Thoracic aorta (tissue), 2 donors: ENCODE measurements around the gene CHCHD6. TPM values are rescaled to one million over a fixed set of nuclear protein-coding genes. Genes with fewer than 3 reads are reported as not detected.

Experiments used
- ATAC-seq: fragments of 150-250 bp; one replicate; pipeline ENCODE4 v1.8.0; 2017; ENCODE audit warnings: low read depth; ENCODE audit not compliant: insufficient number of reproducible peaks, low FRiP score
- DNase-seq: peaks from one replicate; pipeline ENCODE4 v3.0.0-alpha.2; 2020; ENCODE audit warnings: low spot score
- H3K27ac ChIP-seq, 2 donors: fragments of 200-600 bp; sonication (generic); 1 replicate in 1 of 2; 2 replicates in 1 of 2; pipeline ENCODE4 v1.5.1; 2016; ENCODE audit warnings: mild to moderate bottlenecking in 2 of 2, moderate library complexity in 2 of 2
- H3K27me3 ChIP-seq: fragments of 200-600 bp; sonication (generic); replicated peaks from 2 replicates; pipeline ENCODE4 v1.6.0; 2016; ENCODE audit warnings: mild to moderate bottlenecking; ENCODE audit not compliant: insufficient read depth
- H3K36me3 ChIP-seq: fragments of 200-600 bp; sonication (generic); one replicate; pipeline ENCODE4 v1.5.1; 2016
- H3K4me1 ChIP-seq, 2 donors: fragments of 200-600 bp; sonication (generic); 1 replicate in 1 of 2; 2 replicates in 1 of 2; pipeline versions ENCODE4 v1.5.1 to v1.6.0; 2016; ENCODE audit warnings: low read depth in 2 of 2, mild to moderate bottlenecking in 1 of 2; ENCODE audit not compliant: control insufficient read depth in 1 of 2
- H3K4me3 ChIP-seq: fragments of 200-600 bp; sonication (generic); 2 replicates; pipeline ENCODE4 v1.5.1; 2016; ENCODE audit warnings: mild to moderate bottlenecking
- H3K9me3 ChIP-seq: fragments of 200-600 bp; sonication (generic); 2 replicates; pipeline ENCODE4 v1.5.1; 2016
- CTCF ChIP-seq: fragments of 200-600 bp; sonication (generic); IDR thresholded peaks from one replicate; pipeline ENCODE4 v1.5.1; 2019; ENCODE audit warnings: antibody characterized with exemption
- total RNA-seq, 2 donors: library from RNA; depleted of rRNA; stranded (reverse); fragments of >200 nt; gene quantifications; one replicate each; pipeline versions ENCODE4 v1.1.0 to v1.2.3, GENCODE V29; 2016

CHCHD6 gene
- total RNA-seq, 2 donors from 2014 or later = 12.5 to 17.1 TPM

GRCh38 chr3:126897943-126898342 lies 193.9 kb downstream of the CHCHD6 start:
- Histone ChIP-seq H3K4me1 (peaks cover 11 to 20% of the 10 kb centered on the region in 2 donors), H3K9me3 (no peaks in the 10 kb centered on the region), H3K27me3 (no peaks in the 10 kb centered on the region), H3K27ac (no peak overlapping the region), H3K36me3 (no peaks in the 10 kb centered on the region), H3K4me3 (no peak overlapping the region)
- no peak for DNase-seq
- ATAC-seq = no peak
- TF ChIP-seq CTCF = no peak

- Histone ChIP-seq H3K36me3 (no peaks in the 10 kb centered on the region), H3K4me1 (peaks cover 1 to 7% of the 10 kb centered on the region in 2 donors), H3K9me3 (no peaks in the 10 kb centered on the region), H3K4me3 (no peak overlapping the region), H3K27ac (no peak overlapping the region), H3K27me3 (no peaks in the 10 kb centered on the region)
- ATAC-seq (no peak), DNase-seq (no peak)
- TF ChIP-seq CTCF = no peak
These were observed 197.0 kb downstream of the CHCHD6 start for GRCh38 chr3:126900859-126901540.

- TF ChIP-seq CTCF = no peak
- Histone ChIP-seq H3K4me1 (peaks cover 0 to 1% of the 10 kb centered on the region in 2 donors), H3K9me3 (no peaks in the 10 kb centered on the region), H3K27ac (no peak overlapping the region), H3K4me3 (no peak overlapping the region), H3K27me3 (no peaks in the 10 kb centered on the region), H3K36me3 (no peaks in the 10 kb centered on the region)
- no peak for ATAC-seq
- no peak for DNase-seq
These were observed 197.6 kb downstream of the CHCHD6 start for GRCh38 chr3:126901631-126902030.

GRCh38 chr3:126903521-126903920 lies 199.5 kb downstream of the CHCHD6 start:
- ATAC-seq = no peak
- TF ChIP-seq CTCF = no peak
- Histone ChIP-seq H3K36me3 (no peaks in the 10 kb centered on the region), H3K4me3 (no peak overlapping the region), H3K27me3 (no peaks in the 10 kb centered on the region), H3K9me3 (no peaks in the 10 kb centered on the region), H3K27ac (no peak overlapping the region), H3K4me1 (no peaks in the 10 kb centered on the region)
- DNase-seq = no peak

GRCh38 chr3:126907557-126907956 lies 203.5 kb downstream of the CHCHD6 start:
- no peaks in the 10 kb centered on the region for H3K9me3 ChIP-seq
- no peak overlapping the region for H3K27ac ChIP-seq
- DNase-seq (no peak), ATAC-seq (no peak)
- H3K4me1 ChIP-seq = peaks cover 0 to 6% of the 10 kb centered on the region in 2 donors
- TF ChIP-seq CTCF = no peak
- H3K27me3 ChIP-seq = no peaks in the 10 kb centered on the region
- no peaks in the 10 kb centered on the region for H3K36me3 ChIP-seq
- H3K4me3 ChIP-seq = no peak overlapping the region
